Peyer's patch (tissue), 4 donors: ENCODE data around the gene RUNX3.

Experiments used
- CTCF ChIP-seq, 6 experiments: fragments of 450-650 bp in 4 of 6; fragments of 200-600 bp in 2 of 6; sonication (generic) in 1 of 6; IDR thresholded peaks; one replicate each; pipeline ENCODE4 v1.5.1; 2017 to 2019; ENCODE audit warnings: antibody characterized with exemption in 6 of 6, mild to moderate bottlenecking in 3 of 6, moderate library complexity in 1 of 6
- POLR2A ChIP-seq, 2 donors: fragments of 450-650 bp; IDR thresholded peaks; one replicate each; pipeline ENCODE4 v1.5.1; 2017; ENCODE audit warnings: antibody characterized with exemption in 2 of 2, mild to moderate bottlenecking in 2 of 2, moderate library complexity in 2 of 2

- TF ChIP-seq CTCF (IDR thresholded peaks at IDR 0.05), result no peak
- TF ChIP-seq POLR2A (IDR thresholded peaks at IDR 0.05), result no peak
Measured at GRCh38 chr1:24888971-24889676, 41.0 kb downstream of the RUNX3 start.
